Tibial artery (tissue), 4 donors: ENCODE data around the gene BTG4.

Source experiments
- DNase-seq, 2 donors: peaks; one replicate each; pipeline ENCODE4 v3.0.0-alpha.2; 2019
- H3K27ac ChIP-seq, 2 donors: fragments of 200-600 bp; sonication (generic) in 1 of 2; 1 replicate in 1 of 2; 2 replicates in 1 of 2; pipeline ENCODE4 v1.5.1; 2018 to 2019; ENCODE audit warnings: mild to moderate bottlenecking in 1 of 2
- H3K27me3 ChIP-seq, 2 donors: fragments of 200-600 bp; sonication (generic) in 1 of 2; one replicate each; pipeline versions ENCODE4 v1.5.1 to v1.6.0; 2016 to 2019
- H3K36me3 ChIP-seq, 3 donors: fragments of 200-600 bp; sonication (generic) in 2 of 3; one replicate each; pipeline ENCODE4 v1.5.1; 2016 to 2019; ENCODE audit warnings: mild to moderate bottlenecking in 2 of 3
- H3K4me1 ChIP-seq, 4 donors: fragments of 200-600 bp; sonication (generic) in 2 of 4; 1 replicate in 3 of 4; 2 replicates in 1 of 4; pipeline ENCODE4 v1.5.1; 2016 to 2019
- H3K4me3 ChIP-seq, 2 donors: fragments of 200-600 bp; sonication (generic) in 1 of 2; 1 replicate in 1 of 2; 2 replicates in 1 of 2; pipeline ENCODE4 v1.5.1; 2018 to 2019; ENCODE audit warnings: mild to moderate bottlenecking in 2 of 2
- H3K9me3 ChIP-seq, 3 donors: fragments of 200-600 bp; sonication (generic) in 1 of 3; one replicate each; pipeline ENCODE4 v1.5.1; 2016 to 2019
- intact Hi-C: fragments of 100-400 bp; cut with DNase I; formaldehyde crosslinking; loops from one replicate; pipeline ENCODE4 v1.15.0; 2023; ENCODE audit warnings: low total_unique reads
- TF ChIP-seq, protein P1 (sequence below), 2 experiments: fragments of 200-600 bp in 1 of 2; fragments of 450-650 bp in 1 of 2; IDR thresholded peaks; one replicate each; pipeline ENCODE4 v1.5.1; 2017 to 2019; ENCODE audit warnings: antibody characterized with exemption in 2 of 2, mild to moderate bottlenecking in 1 of 2, moderate library complexity in 1 of 2

BTG4 gene

DNA sequence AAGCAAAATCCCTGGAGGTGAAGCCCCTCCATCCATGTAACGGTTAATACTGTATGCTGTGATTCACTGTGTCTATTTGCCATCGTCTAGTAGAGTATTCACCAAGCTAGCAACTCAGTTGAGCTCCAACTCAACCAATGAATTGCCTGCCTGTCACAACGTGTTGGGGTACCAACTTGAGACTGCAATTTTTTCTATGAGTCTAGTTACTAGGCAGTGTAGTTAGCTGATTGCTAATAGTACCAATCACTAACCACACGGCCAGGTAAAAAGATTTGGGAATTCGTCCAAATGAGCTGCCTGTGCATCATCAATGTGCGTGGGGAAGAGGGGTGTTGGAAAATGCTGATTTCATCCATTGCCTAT, 1.0 kb upstream of the BTG4 start:
- H3K27ac ChIP-seq = no peak overlapping the region

GRCh38 chr11:111510311-111510710, 1.9 kb downstream of the BTG4 start:
- TF ChIP-seq, protein P1, sequence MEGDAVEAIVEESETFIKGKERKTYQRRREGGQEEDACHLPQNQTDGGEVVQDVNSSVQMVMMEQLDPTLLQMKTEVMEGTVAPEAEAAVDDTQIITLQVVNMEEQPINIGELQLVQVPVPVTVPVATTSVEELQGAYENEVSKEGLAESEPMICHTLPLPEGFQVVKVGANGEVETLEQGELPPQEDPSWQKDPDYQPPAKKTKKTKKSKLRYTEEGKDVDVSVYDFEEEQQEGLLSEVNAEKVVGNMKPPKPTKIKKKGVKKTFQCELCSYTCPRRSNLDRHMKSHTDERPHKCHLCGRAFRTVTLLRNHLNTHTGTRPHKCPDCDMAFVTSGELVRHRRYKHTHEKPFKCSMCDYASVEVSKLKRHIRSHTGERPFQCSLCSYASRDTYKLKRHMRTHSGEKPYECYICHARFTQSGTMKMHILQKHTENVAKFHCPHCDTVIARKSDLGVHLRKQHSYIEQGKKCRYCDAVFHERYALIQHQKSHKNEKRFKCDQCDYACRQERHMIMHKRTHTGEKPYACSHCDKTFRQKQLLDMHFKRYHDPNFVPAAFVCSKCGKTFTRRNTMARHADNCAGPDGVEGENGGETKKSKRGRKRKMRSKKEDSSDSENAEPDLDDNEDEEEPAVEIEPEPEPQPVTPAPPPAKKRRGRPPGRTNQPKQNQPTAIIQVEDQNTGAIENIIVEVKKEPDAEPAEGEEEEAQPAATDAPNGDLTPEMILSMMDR (IDR thresholded peaks at IDR 0.05) = no peak
- H3K9me3 ChIP-seq = no peaks in the 10 kb centered on the region
- intact Hi-C loops = no loop called here
- peaks cover 0 to 47% of the 10 kb centered on the region in 2 donors for H3K27me3 ChIP-seq
- H3K4me1 ChIP-seq = peaks cover 0 to 21% (median 18%) of the 10 kb centered on the region in 4 donors
- no peak overlapping the region for H3K4me3 ChIP-seq
- no peak for DNase-seq
- no peaks in the 10 kb centered on the region for H3K36me3 ChIP-seq
- H3K27ac ChIP-seq = no peak overlapping the region

More for the DNA sequence above, 1.0 kb upstream of the BTG4 start:
- TF ChIP-seq, protein P1 (IDR thresholded peaks at IDR 0.05) = no peak
- Histone ChIP-seq H3K4me1 (peaks cover 0 to 21% (median 18%) of the 10 kb centered on the region in 4 donors), H3K36me3 (no peaks in the 10 kb centered on the region), H3K9me3 (no peaks in the 10 kb centered on the region), H3K4me3 (peak overlapping the region in 1 of 2 donors; percentile 48), H3K27me3 (peaks cover 0 to 46% of the 10 kb centered on the region in 2 donors)
- DNase-seq = no peak
- intact Hi-C loops = no loop called here

DNA sequence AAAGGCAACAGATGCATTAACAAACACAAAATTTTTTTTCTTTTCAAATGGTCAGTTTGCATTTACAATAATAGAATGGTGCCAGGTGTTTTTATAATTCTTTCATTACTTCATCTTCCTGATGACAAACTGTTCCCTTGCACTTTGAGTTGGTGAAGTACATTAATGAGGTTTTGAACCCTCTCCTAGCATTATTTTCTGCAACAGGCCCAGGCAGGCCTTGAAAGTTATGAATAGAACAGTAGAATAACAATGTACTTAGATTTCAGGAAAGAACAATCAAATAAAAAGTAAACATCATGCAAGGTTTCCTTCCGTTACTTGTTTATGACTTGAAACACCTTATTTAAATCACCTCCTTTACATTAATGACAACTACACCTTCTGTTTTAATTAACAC, 9.6 kb downstream of the BTG4 start:
- no peaks in the 10 kb centered on the region for H3K9me3 ChIP-seq
- H3K27ac ChIP-seq = no peak overlapping the region
- intact Hi-C loops = no loop called here
- no peak overlapping the region for H3K4me3 ChIP-seq
- H3K4me1 ChIP-seq = no peaks in the 10 kb centered on the region
- TF ChIP-seq, protein P1 (IDR thresholded peaks at IDR 0.05) = no peak
- no peak for DNase-seq
- no peaks in the 10 kb centered on the region for H3K36me3 ChIP-seq
- H3K27me3 ChIP-seq = no peaks in the 10 kb centered on the region

- Histone ChIP-seq H3K36me3 (no peaks in the 10 kb centered on the region), H3K4me1 (no peaks in the 10 kb centered on the region), H3K27ac (no peak overlapping the region), H3K4me3 (no peak overlapping the region), H3K9me3 (no peaks in the 10 kb centered on the region), H3K27me3 (no peaks in the 10 kb centered on the region)
- no peak for DNase-seq
- TF ChIP-seq, protein P1 (IDR thresholded peaks at IDR 0.05) = no peak
- intact Hi-C loops = no loop called here
Measured at GRCh38 chr11:111500481-111500880, 11.7 kb downstream of the BTG4 start.

GRCh38 chr11:111499483-111499882, 12.7 kb downstream of the BTG4 start:
- H3K9me3 ChIP-seq = no peaks in the 10 kb centered on the region
- no peak for DNase-seq
- no peak overlapping the region for H3K27ac ChIP-seq
- no peaks in the 10 kb centered on the region for H3K27me3 ChIP-seq
- H3K4me3 ChIP-seq = no peak overlapping the region
- H3K4me1 ChIP-seq = no peaks in the 10 kb centered on the region
- intact Hi-C loops = no loop called here
- no peaks in the 10 kb centered on the region for H3K36me3 ChIP-seq
- TF ChIP-seq, protein P1 (IDR thresholded peaks at IDR 0.05) = no peak

- H3K27me3 ChIP-seq = no peaks in the 10 kb centered on the region
- TF ChIP-seq, protein P1 (IDR thresholded peaks at IDR 0.05) = no peak
- no peak overlapping the region for H3K27ac ChIP-seq
- intact Hi-C loops = no loop called here
- no peak overlapping the region for H3K4me3 ChIP-seq
- H3K4me1 ChIP-seq = no peaks in the 10 kb centered on the region
- no peaks in the 10 kb centered on the region for H3K36me3 ChIP-seq
- no peak for DNase-seq
- no peaks in the 10 kb centered on the region for H3K9me3 ChIP-seq
Measured at GRCh38 chr11:111494040-111494439, 18.1 kb downstream of the BTG4 start.
